Activated naive CD8-positive, alpha-beta T cell treated with anti-CD3 and anti-CD28 coated beads, Interleukin-2, amount 50 U/mL, for 24 hours (primary cell): ENCODE data around the gene DOC2B.
A peak's percentile ranks its signal among the peaks of the same experiment; 100 is the strongest.

ENCODE experiments used
- ATAC-seq: fragments of 150-1000 bp; cut with Tn5 transposase; one replicate; pipeline ENCODE4 v1.10.0; 2021
- DNase-seq: peaks from one replicate; pipeline ENCODE4 v3.0.0; 2021
- H3K27ac Mint-ChIP-seq: one replicate; pipeline ENCODE4 v1.8.0; 2021; ENCODE audit warnings: mild to moderate bottlenecking, mixed read lengths
- H3K27me3 Mint-ChIP-seq: one replicate; pipeline ENCODE4 v1.8.0; 2021; ENCODE audit warnings: mixed read lengths
- H3K36me3 Mint-ChIP-seq: one replicate; pipeline ENCODE4 v1.8.0; 2021; ENCODE audit warnings: low read depth, mixed read lengths
- H3K4me1 Mint-ChIP-seq: one replicate; pipeline ENCODE4 v1.8.0; 2021; ENCODE audit warnings: mixed read lengths
- H3K4me3 Mint-ChIP-seq: one replicate; pipeline ENCODE4 v1.8.0; 2021; ENCODE audit warnings: mild to moderate bottlenecking, moderate library complexity, mixed read lengths
- H3K9me3 Mint-ChIP-seq: one replicate; pipeline ENCODE4 v1.8.0; 2021; ENCODE audit warnings: mixed read lengths

Gene DOC2B

DNA sequence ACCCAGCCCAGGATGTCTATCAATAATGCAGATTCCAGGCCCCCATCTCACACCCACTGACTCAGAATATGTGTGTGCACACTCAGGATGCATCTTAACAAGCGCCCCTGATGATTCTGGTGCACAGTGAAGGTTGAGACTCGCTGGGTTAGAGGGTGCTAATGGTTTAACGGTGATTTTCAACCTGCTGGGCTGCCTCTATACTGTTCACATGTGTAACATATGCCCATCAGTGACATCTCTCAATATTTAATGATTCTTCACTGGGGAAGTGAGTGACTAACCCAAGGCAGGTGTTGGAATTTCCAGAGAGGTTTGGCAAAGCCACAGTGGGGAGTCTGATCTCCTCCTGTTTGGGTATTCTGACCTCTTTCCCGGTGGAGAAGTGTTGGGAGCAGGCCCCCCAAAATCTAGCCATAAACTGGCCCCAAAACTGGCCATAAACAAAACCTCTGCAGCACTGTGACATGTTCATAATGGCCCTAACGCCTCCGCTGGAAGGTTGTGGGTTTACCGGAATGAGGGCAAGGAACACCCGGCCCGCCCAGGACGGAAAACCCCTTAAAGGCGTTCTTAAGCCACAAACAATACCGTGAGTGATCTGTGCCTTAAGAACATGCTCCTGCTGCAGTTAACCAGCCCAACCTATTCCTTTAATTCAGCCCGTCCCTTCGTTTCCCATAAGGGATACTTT, 4.1 kb upstream of the DOC2B start:
- H3K9me3 Mint-ChIP-seq: no peaks in the 10 kb centered on the region
- H3K27ac Mint-ChIP-seq: peak overlapping the region; percentile 47
- peak; percentile 47 for ATAC-seq
- no peak overlapping the region for H3K4me3 Mint-ChIP-seq
- peaks cover 18% of the 10 kb centered on the region for H3K4me1 Mint-ChIP-seq
- no peaks in the 10 kb centered on the region for H3K36me3 Mint-ChIP-seq
- DNase-seq: peak; percentile 34
- peaks cover 28% of the 10 kb centered on the region for H3K27me3 Mint-ChIP-seq

DNA sequence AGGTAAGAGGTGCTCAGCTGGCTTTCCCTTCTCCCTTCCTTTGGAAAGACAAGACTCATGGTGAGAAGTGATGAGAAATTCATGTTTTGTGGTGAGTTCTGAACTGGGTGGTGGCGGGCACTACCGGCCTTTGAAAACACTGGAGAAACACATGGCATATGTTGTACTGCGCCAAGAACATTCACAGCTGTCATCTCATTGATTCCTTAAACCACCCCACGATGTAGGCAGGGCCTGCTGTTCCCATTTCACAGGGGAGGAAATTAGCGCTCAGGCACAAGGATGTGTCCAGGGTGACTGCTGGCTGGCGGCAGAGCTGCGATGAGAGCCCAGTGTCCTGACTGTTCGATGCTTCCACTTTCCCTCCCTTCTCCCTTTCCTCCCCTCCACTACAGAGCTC, 1.6 kb upstream of the DOC2B start:
- ATAC-seq (no peak), DNase-seq (no peak)
- Mint-ChIP-seq H3K36me3 (no peaks in the 10 kb centered on the region), H3K9me3 (no peaks in the 10 kb centered on the region), H3K27ac (no peak overlapping the region), H3K4me1 (peaks cover 15% of the 10 kb centered on the region), H3K27me3 (peaks cover 34% of the 10 kb centered on the region), H3K4me3 (no peak overlapping the region)

DNA sequence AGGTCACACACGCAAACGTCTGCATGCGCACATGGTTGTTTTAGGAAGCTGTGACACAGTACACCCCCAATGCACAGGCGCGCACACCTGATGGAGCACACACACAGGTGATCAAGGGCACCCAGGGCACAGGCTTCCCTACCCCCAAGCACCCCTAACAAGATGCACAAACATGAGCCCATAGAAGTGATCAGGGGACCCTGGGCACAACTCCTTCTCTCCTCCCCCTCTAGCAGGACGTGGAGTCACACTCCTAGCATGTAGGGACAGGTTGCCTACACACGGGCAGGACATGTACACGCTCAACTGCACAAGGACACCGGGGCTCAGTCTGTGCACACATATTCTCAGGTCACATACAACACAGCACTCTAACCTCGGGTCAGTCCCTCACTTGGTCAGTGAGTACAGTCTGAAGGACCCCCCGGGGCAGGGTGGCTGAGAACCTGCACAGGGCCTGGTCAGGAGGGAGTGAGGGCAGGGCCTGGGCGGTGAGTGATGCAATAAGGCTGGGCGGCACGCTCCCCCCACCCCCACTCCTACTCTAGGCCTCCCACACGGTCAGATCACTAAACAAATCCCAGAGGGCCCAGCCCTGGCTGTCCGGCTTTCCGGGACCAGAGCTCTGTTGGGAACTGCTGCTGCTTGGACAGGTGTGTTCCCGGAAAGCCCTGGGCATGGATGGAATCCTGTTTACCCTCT, 751 bp upstream of the DOC2B start:
- ATAC-seq (no peak), DNase-seq (no peak)
- Mint-ChIP-seq H3K27me3 (peaks cover 36% of the 10 kb centered on the region), H3K9me3 (no peaks in the 10 kb centered on the region), H3K4me1 (peaks cover 15% of the 10 kb centered on the region), H3K36me3 (no peaks in the 10 kb centered on the region), H3K4me3 (peak overlapping the region; percentile 38), H3K27ac (no peak overlapping the region)

DNA sequence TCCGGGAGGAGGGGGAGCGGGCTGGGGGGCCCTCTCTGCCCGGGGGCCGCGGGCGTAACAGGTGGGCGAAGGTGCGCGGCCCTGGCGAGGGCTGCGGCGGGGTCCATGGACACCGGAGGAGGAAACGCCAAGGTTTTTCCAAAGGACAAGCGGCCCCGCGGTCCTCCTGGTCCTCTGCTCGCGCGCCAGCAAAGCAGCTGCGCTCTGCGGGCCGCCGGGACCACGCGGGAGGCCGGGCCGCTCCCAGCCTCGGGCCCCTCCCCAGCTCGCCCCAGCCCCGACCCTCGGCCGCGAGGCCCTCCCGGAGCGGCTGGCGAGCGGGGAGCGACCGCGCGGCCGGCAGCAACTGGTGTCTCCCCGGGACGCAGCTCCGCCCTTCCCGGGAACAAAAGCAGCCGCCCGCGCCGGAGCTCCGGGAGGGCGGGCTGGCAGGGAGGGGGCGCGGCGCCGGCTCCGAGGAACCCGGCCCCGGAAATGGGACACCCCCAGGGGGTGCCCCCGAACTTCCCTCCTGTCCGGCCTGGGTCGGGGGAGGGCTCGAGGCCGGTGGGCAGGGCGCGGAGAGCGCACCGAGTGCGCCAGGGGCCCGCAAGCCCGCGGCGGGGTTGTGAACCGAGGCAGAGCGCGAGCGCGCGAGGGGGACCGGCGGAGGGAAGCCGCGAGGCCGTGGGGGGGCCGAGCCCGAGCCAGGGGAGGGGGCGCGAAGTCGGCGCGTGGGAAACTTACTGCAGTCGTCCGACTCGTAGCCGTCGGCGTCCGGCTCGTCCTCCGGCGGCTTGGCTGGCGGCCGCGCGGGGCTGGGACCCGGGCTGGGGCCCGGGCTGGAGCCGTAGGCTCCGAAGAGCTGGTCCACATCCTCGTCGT, 837 bp downstream of the DOC2B start:
- no peak for ATAC-seq
- Mint-ChIP-seq H3K36me3 (no peaks in the 10 kb centered on the region), H3K4me1 (peaks cover 7% of the 10 kb centered on the region), H3K4me3 (no peak overlapping the region), H3K9me3 (no peaks in the 10 kb centered on the region), H3K27ac (no peak overlapping the region), H3K27me3 (peaks cover 37% of the 10 kb centered on the region)
- DNase-seq: no peak

DNA sequence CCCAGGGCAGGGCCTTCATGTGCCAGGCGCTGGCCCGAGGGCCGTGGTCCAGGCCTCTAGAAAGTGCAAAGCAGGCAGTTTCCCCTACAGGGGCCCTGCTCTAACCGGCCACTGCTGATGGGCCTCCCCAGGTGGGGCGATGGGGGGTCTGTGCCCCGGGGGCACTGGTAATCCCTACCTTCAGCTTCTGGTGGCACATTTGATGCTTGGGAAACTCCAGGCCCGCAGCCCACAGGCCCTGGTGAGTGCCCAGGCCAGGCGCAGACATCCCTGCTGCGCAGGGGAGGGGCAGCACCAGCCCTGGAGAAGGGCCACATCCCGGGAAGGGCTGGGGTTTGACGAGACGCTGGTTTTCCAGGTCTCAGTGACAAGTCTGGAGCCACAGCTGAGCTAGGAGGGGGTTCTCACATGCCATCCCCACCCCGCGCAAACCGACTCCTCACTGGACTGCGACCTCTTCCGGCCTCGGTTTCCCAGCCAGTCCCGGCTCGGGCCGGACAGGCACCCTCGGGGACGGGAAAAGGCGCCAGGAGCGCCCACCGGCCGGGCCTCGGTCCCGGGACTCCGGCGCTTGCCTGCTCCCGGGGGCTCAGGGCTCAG, 1.6 kb downstream of the DOC2B start:
- peaks cover 5% of the 10 kb centered on the region for H3K4me1 Mint-ChIP-seq
- DNase-seq (no peak), ATAC-seq (no peak)
- peaks cover 37% of the 10 kb centered on the region for H3K27me3 Mint-ChIP-seq
- H3K4me3 Mint-ChIP-seq: no peak overlapping the region
- no peak overlapping the region for H3K27ac Mint-ChIP-seq
- H3K36me3 Mint-ChIP-seq: no peaks in the 10 kb centered on the region
- H3K9me3 Mint-ChIP-seq: no peaks in the 10 kb centered on the region

DNA sequence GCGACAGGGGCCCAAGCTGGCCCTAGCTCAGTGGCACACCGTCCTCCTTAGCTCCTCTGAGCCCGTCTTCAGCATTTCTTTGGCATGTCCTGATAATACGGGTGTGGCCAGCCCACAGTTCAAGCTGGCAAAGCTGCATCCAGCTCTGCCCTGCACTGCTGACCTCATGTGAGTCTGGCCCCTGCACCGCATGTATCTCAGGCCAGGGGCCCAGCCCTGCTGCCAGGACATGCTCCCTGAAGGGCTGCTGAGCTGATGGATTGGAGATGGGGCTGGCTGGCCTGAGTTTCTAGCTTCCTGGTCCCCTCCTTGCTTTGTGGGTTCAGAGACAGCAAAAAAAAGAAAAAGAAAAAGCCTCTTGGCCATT, 2.4 kb downstream of the DOC2B start:
- H3K36me3 Mint-ChIP-seq: no peaks in the 10 kb centered on the region
- peaks cover 32% of the 10 kb centered on the region for H3K27me3 Mint-ChIP-seq
- DNase-seq: no peak
- ATAC-seq: no peak
- H3K4me1 Mint-ChIP-seq: peaks cover 5% of the 10 kb centered on the region
- H3K4me3 Mint-ChIP-seq: no peak overlapping the region
- H3K27ac Mint-ChIP-seq: no peak overlapping the region
- H3K9me3 Mint-ChIP-seq: no peaks in the 10 kb centered on the region

DNA sequence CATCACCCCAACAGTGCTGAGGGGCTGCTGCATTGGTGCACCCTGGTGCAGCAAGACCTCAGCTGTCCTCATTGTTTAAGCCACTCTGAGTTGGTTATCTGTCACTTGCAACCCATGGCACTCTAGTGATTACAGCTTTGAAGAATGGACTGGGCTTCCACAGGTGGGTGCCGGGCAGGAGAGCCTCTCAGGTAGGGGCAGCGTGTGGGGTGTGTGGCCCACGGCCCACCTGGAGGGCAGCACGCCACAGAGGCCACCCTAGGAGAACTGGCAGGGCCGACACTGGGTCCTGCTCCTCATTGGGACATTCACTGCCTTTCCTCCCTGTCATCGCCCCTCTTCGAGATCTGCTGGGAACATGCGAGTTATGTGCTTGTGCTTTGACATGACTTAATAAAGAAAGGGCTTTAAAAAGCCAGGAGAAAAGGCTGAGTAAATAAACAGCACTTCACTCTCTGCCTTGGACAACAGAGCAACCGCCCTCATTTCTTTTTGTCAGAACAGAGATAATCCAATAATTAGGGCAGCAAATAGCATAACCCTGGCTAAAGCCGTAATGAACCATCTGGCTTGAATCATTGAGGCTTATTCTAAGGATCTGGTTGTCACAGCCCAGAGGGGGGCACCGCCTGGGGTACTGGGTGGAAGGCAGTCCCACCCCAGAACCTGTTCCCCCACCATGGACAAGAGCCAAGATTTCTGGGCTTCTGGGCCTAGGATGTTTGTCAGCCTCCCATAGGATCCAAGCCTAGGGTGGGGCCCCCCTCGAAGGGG, 3.0 kb downstream of the DOC2B start:
- H3K36me3 Mint-ChIP-seq: no peaks in the 10 kb centered on the region
- no peak for ATAC-seq
- H3K27me3 Mint-ChIP-seq: peaks cover 26% of the 10 kb centered on the region
- no peaks in the 10 kb centered on the region for H3K9me3 Mint-ChIP-seq
- H3K4me1 Mint-ChIP-seq: peaks cover 5% of the 10 kb centered on the region
- DNase-seq: no peak
- H3K27ac Mint-ChIP-seq: no peak overlapping the region
- H3K4me3 Mint-ChIP-seq: no peak overlapping the region

DNA sequence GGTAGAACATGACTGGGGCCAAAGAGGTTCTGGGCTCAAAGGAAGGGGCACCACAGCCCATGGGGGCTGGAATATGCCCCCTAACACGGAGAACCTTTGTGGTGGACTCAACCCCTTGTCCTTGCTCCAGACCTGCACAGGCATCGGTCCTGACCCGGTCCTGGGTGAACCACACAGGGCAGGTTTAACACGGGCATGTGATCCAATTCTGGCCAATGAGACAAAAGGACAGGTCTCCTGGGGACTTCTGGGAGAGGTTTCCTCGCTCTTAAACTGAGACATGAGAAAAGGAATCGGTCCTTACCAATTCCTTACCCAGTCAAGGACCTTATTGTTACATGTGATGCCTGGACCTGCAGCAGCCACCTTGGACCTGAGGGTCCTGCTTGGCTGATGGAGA, 3.7 kb downstream of the DOC2B start:
- H3K9me3 Mint-ChIP-seq: no peaks in the 10 kb centered on the region
- ATAC-seq: no peak
- no peaks in the 10 kb centered on the region for H3K36me3 Mint-ChIP-seq
- no peak for DNase-seq
- no peak overlapping the region for H3K4me3 Mint-ChIP-seq
- H3K27ac Mint-ChIP-seq: no peak overlapping the region
- peaks cover 5% of the 10 kb centered on the region for H3K4me1 Mint-ChIP-seq
- H3K27me3 Mint-ChIP-seq: peaks cover 19% of the 10 kb centered on the region

DNA sequence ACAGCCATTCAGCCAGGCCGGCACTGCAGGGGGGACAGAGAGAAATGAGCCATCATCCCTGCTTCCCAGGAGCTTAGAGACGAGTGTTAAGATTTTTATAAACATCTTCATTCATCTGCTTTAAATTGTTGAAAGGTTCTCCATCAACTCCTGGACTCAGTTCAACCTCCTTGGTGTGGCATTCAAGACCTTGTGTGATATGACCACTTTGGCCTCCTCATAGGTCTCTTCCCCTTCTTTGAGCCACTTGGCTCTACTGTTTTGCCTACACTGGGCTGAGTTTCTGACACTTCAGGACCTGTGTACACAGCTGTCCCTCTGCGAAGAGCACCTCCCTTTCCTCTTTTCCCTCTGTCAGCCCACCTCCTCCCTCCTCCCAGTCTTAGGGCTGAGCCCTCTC, 4.3 kb downstream of the DOC2B start:
- H3K36me3 Mint-ChIP-seq: no peaks in the 10 kb centered on the region
- DNase-seq (no peak), ATAC-seq (no peak)
- peaks cover 13% of the 10 kb centered on the region for H3K27me3 Mint-ChIP-seq
- H3K9me3 Mint-ChIP-seq: no peaks in the 10 kb centered on the region
- peaks cover 4% of the 10 kb centered on the region for H3K4me1 Mint-ChIP-seq
- H3K27ac Mint-ChIP-seq: peak overlapping the region; percentile 15
- H3K4me3 Mint-ChIP-seq: no peak overlapping the region

DNA sequence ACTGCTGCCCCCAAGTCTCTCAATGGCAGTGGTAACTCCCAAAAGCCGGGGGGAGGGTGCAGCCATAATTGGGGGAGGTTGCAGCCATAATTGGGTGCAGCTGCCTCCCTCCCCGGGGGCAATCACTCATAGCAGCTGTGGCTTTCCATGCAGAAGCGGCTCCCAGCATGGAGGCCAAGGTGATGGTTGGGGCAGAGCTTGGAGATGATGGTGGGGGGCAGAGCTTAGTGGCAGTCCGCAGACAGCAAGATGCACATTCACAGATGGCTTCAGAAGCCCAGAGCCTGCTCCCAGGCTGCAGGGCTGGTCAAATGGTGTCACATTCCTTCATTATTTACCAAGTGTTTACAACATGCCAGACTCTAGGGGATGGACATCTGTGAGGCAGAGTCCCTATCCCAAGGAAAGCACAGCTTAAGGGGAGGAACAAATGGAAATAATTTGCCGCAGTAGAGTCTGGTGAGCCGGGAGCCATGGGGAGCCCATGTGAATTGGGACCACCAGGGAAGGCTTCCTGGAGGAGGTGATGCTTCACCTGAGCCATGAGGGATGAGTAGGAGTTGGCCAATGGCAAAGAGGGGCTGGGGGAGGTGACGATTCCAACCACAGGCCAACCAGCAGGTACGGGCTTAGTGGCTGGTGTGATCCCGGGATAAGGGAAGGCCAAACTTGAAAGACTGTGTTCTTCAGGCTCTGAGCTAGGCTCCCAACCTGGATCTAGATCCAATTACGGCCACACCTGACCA, 8.1 kb downstream of the DOC2B start:
- Mint-ChIP-seq H3K4me1 (peaks cover 2% of the 10 kb centered on the region), H3K4me3 (no peak overlapping the region), H3K27ac (no peak overlapping the region), H3K27me3 (peaks cover 10% of the 10 kb centered on the region), H3K36me3 (no peaks in the 10 kb centered on the region), H3K9me3 (no peaks in the 10 kb centered on the region)
- ATAC-seq: no peak
- DNase-seq: no peak

DNA sequence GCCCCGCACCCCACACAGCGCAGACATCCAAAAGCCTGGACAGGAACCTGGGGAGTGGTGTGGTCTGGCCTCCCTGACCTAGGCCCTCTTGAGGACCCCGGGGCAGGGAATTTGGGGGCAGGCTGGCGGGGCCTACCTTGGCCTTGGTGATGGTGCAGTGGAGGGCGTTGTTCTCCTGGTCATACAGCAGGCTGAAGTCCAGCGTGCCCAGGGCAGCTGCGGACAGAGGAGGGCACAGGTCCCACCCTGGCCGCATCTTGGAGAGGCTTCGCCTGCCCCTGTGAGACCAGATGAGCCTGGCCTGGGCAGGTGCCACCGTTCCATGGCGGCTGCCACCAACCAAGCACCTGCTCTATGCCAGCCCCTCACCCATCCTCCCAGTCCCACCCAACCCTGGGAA, 9.0 kb downstream of the DOC2B start:
- no peaks in the 10 kb centered on the region for H3K36me3 Mint-ChIP-seq
- H3K9me3 Mint-ChIP-seq: no peaks in the 10 kb centered on the region
- peaks cover 7% of the 10 kb centered on the region for H3K27me3 Mint-ChIP-seq
- DNase-seq (no peak), ATAC-seq (peak; percentile 15)
- no peak overlapping the region for H3K4me3 Mint-ChIP-seq
- H3K27ac Mint-ChIP-seq: no peak overlapping the region
- H3K4me1 Mint-ChIP-seq: peaks cover 2% of the 10 kb centered on the region

DNA sequence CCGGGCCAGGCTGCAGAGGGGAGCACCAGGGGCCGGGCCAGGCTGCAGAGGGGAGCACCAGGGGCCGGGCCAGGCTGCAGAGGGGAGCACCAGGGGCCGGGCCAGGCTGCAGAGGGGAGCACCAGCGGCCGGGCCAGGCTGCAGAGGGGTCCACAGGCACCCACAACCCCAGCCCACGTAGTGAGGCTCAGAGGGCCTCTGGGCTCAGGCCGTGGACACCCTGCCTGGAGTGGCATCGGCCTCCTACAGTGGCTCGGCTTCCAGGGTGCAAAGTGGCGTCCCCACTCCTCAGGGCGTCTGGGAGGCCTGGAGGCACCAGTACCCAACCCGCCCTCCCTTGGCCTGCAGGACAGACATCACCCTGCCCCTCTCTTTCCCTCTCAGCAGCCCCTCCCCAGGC, 9.6 kb downstream of the DOC2B start:
- Mint-ChIP-seq H3K27me3 (peaks cover 5% of the 10 kb centered on the region), H3K4me3 (no peak overlapping the region), H3K9me3 (no peaks in the 10 kb centered on the region), H3K36me3 (no peaks in the 10 kb centered on the region), H3K4me1 (peaks cover 2% of the 10 kb centered on the region), H3K27ac (no peak overlapping the region)
- ATAC-seq (no peak), DNase-seq (no peak)

DNA sequence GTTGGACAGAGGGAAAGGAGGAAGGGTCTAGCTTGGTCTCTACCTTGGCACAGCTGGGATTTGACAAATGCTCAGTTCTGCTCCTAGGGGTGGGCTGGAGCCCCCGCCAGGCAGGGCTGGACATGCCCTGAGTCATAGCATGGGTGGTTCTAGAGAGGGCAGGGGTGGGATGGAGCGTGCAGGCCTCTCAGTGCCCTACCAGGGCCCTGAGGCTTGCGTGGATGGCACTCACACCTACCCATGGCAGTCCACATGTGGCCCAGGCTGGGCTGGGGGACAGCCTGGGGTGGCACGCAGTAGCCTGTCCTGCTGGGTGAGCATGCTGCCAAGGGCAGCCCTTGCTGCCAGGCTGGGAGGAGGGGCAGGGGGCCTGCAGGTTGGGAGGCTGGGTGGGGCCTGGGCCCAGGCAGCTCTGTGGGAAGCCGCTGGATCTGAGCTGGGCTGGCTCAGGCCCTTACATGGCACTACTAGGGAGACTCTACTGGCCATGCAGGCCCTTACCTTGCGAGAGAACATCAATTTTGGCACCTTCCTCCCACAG, 11.2 kb downstream of the DOC2B start:
- no peaks in the 10 kb centered on the region for H3K9me3 Mint-ChIP-seq

More for the DNA sequence above, 11.2 kb downstream of the DOC2B start:
- Mint-ChIP-seq H3K27ac (no peak overlapping the region), H3K4me3 (no peak overlapping the region), H3K36me3 (no peaks in the 10 kb centered on the region), H3K27me3 (peaks cover 5% of the 10 kb centered on the region), H3K4me1 (peaks cover 2% of the 10 kb centered on the region)
- no peak for DNase-seq
- ATAC-seq: no peak
